ENCODE results near the gene SLC9A9.

DNA sequence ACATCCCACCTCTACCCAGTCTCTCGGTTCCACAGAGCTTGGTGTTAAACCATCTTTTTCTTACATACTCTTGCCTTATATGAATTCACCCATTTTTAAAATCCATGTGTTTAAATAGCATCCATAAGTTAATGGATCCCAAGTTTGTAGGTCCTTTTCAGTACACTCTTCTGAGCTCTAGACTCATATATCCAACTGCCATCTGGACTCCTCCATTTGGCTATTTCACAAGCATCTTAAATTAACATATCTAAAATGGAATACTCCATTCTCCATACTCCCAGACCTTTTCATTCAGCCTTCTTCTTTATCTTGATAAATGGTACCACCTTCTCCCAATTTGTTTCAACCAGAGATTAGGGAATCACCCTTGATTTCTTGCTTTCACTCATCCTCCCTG is 615.3 kb downstream of the SLC9A9 start:
- no peak for TF ChIP-seq EZH2 (IDR thresholded peaks at IDR 0.05; ENCODE audit: borderline replicate concordance, low read depth, low read length, poor library complexity, severe bottlenecking)
- TF ChIP-seq CTCF (conservative IDR thresholded peaks at IDR 0.05; ENCODE audit: low read depth, low read length): no peak
